Choroid plexus epithelial cell (primary cell): ENCODE measurements around the gene ARHGEF12.
A peak's percentile ranks its signal among the peaks of the same experiment; 100 is the strongest.

Experiments
- DNase-seq: peaks from one replicate; pipeline ENCODE4 v3.0.0-alpha.2; 2010; ENCODE audit warnings: low read depth
- H3K4me3 ChIP-seq: 2 replicates; pipeline ENCODE4 v1.5.1; 2011; ENCODE audit warnings: low read depth, mild to moderate bottlenecking, control low read depth, low read length, moderate library complexity
- CTCF ChIP-seq: conservative IDR thresholded peaks from 2 replicates; pipeline ENCODE4 v1.5.1; 2011; ENCODE audit warnings: low read depth, mild to moderate bottlenecking, control low read depth, inconsistent platforms, low read length, moderate library complexity

Gene ARHGEF12

GRCh38 chr11:120334332-120334731, 1.9 kb upstream of the ARHGEF12 start:
- no peak overlapping the region for H3K4me3 ChIP-seq
- no peak for DNase-seq
- TF ChIP-seq CTCF, result no peak

GRCh38 chr11:120334894-120335462, 1.2 kb upstream of the ARHGEF12 start:
- DNase-seq, result peak; percentile 94
- peak overlapping the region; percentile 81 for H3K4me3 ChIP-seq
- TF ChIP-seq CTCF, result peak; percentile 72

- TF ChIP-seq CTCF, result no peak
- H3K4me3 ChIP-seq, result peak overlapping the region; percentile 81
- DNase-seq, result peak; percentile 40
Observed at GRCh38 chr11:120335556-120335907, 681 bp upstream of the ARHGEF12 start.

GRCh38 chr11:120336641-120337354, 585 bp downstream of the ARHGEF12 start:
- peak; percentile 50 for DNase-seq
- no peak for TF ChIP-seq CTCF
- H3K4me3 ChIP-seq, result peak overlapping the region; percentile 81

GRCh38 chr11:120337355-120338106, 1.3 kb downstream of the ARHGEF12 start:
- TF ChIP-seq CTCF, result no peak
- H3K4me3 ChIP-seq, result peak overlapping the region; percentile 81
- peak; percentile 49 for DNase-seq

GRCh38 chr11:120338107-120338933, 2.1 kb downstream of the ARHGEF12 start:
- no peak for TF ChIP-seq CTCF
- H3K4me3 ChIP-seq, result peak overlapping the region; percentile 81
- peak; percentile 60 for DNase-seq
